ENCODE results near the gene CDCA7L.
"Not testable (repeated sequence)": the region's sequence is repeated elsewhere in the genome, so short reads cannot be mapped to it uniquely, and the experiment has no call there.

The CDCA7L gene

DNA sequence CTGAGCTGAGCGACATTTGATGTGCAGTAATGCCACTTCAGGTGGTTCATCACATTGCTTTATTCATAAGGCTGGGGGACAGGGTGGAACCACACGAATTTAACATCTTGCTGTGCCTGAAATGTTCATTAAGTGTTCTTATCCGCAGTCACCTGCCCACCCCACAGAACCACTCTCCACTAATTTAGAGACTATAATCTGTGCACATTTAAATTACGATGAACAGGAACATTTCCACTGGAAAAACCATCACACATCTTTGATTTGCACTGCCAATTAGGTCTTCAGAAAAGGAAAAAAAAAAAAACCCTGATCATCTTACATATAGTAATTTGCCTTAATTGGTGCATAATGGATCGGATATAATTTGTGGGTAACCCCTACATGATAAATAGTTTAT, 2.3 kb downstream of the CDCA7L start:
- DNase-seq (ENCODE audit: low read depth): no peak

DNA sequence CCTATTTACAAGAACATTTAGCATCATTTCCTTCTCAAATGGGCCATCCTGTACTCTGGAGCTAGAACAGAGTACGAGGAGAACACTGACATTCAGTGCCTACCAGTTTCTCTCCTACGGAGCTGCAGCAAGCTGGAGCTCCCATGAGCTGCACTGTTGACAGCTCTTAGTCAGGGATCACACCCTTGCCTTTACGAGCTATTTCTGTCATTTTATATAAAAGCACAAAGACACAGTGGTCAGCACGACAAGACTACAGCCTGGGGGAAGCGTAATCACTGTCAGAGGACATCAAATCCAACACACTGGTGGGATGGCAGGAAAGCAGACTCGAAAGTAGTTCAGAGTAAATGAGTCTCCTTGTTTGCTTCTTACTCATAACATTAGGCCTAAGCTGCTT, 2.7 kb downstream of the CDCA7L start:
- DNase-seq (ENCODE audit: low read depth): no peak

DNA sequence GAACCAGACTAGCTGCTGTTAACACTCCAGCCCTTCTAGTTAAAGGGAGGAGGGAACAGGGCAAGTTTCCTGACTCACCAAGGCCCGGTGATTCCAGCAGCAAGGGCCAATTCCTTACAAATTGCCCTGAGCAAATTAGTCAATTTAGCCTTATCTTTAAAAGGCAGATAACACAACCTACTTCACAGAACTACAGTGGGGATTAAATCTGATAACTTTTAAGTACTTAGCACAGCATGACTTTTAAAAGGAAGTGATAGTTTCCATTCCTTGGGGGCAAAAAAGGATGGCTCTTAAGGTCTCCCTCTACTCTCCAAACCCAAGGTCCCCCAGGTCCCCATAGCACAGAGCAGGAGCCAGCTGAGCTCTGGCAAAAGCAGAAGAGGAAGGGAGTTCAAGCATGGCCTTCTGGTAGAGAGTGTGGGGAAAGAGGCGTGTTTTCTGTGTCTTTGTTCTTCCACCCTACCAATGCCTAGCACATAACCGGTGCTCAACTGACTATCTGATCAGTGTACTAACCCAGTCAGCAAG, 4.0 kb downstream of the CDCA7L start:
- DNase-seq (ENCODE audit: low read depth): no peak

DNA sequence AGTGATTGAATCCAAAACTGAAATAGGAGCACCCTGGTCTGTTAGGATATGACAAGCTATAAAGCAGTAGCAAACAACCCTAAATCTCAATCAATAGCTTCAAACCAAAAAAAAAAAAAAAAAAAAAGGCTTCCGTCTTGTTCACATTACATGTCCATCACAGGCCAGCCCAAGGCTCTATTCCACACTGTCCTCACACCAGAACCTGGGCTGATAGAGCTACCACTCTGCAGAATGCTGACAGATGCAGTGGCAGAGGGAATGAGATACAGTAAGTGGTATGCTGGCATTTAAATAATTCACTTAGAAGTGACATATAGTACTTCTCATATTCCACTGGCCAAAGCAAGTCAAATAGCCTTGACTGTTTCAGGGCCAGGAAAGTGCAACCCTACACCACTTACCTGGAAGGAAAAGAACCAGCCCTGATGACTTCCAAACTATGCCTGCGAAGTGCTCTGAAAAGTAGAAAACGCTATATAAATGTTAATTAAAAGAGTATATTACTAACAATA, 5.8 kb downstream of the CDCA7L start:
- DNase-seq (ENCODE audit: low read depth): no peak

DNA sequence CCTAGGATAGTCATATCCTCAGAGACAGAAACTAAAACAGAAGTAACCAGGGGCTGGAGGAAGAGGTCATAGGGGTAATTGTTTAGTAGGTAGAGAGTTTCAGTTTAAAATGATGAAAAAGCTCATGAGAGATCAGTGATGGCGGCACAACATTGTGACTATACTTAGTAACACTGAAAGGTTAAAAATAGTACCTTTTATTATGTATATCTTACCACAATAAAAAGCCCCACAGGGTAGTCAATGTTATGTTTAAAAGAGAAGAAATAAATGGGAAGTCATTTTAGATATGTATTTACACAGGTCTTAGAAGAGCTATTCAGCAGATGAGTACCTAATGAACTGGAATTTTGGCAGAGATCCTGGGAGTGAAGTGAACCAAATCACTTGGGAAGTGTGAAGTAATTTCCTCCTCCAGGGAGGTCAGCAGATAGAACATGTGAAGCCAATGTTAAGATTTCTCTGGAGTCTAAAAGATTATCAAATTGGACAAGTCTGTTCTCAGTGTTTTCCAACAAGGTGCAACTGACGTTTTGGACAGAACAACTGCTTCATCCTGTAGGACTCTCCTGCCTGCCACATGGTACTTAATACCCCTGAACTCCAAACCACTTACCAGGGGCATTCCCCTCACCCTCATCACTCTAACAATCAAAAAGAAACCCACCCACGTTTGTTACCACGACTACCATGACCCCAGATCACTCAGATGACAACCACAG, 6.4 kb downstream of the CDCA7L start:
- DNase-seq (ENCODE audit: low read depth): no peak

DNA sequence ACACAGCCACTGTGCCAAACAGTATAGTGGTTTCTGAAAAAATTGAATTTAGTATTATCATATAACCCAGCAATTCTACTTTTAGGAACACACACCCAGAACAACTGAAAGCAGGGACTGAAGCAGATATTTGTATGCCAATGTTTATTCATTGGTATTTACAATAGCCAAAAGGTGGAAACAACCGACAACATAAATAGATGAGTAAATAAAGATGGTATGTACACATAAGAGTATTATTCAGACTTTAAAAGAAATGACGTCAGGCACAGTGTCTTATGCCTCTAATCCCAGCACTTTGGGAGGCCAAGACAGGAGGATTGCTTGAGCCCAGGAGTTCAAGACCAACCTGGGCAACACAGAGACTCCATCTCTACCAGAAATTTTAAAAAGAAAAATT, 7.2 kb downstream of the CDCA7L start:
- DNase-seq (ENCODE audit: low read depth): no peak

DNA sequence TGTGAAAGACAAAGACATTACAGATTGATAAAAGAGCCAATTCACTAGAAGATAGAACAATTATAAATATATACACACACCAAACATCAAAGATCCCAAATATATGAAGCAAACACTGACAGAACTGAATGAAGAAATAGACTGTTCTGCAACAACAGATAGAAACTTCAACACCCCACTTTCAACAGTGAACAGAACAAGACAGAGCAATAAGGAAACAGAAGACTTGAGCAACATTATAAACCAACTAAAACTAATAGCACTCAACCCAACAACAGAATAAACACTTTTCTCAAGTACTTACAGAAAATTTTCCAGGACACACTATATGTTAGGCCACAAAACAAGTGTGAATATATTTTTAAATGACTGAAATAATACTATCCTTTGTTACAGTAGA, 10.9 kb downstream of the CDCA7L start:
- no peak for DNase-seq (ENCODE audit: low read depth)

DNA sequence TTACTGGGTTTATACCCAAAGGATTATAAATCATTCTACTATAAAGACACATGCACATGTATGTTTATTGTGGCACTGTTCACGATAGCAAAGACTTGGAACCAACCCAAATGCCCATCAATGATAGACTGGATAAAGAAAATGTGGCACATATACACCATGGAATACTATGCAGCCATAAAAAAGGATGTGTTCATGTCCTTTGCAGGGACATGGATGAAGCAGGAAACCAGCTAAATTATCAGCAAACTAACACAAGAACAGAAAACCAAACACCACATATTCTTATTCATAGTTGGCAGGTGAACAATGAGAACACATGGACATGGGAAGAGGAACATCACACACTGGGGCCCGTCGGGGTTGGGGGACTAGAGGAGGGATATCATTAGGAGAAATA, 12.4 kb downstream of the CDCA7L start:
- not testable (repeated sequence) for DNase-seq (ENCODE audit: low read depth)

DNA sequence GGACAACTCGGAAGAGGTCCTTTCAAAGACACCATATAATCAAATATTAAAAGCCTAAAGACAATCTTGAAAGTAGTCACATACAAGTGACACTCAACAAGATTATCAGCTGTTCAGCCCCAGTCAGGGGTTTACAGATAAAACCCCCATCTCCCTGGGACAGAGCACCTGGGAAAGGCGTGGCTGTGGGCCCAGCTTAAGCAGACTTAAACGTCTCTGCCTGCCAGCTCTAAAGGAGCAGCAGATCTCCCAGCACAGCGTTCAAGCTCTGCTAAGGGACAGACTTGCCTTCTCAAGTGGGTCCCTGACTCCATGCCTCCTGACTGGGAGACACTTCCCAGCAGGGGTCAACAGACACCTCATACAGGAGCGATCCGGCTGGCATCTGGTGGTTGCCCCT, 18.0 kb downstream of the CDCA7L start:
- no peak for DNase-seq (ENCODE audit: low read depth)

DNA sequence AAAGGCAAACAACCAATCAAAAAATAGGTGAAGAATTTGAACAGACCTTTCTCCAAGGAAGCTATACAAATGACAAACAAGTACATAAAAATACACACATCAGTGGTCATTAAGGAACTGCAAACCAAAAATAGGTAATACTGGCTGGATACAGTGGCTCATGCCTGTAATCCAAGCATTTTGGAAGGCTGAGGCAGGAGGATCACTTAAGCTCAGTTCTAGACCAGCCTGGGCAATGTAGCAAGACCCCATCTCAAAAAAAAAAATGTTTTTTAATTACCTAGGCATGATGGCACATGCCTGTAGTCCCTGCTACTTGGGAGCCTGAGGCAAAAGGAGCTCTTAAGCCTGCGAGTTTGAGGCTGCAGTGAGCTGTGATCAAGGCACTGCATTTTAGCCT, 19.3 kb downstream of the CDCA7L start:
- DNase-seq (ENCODE audit: low read depth): no peak

DNA sequence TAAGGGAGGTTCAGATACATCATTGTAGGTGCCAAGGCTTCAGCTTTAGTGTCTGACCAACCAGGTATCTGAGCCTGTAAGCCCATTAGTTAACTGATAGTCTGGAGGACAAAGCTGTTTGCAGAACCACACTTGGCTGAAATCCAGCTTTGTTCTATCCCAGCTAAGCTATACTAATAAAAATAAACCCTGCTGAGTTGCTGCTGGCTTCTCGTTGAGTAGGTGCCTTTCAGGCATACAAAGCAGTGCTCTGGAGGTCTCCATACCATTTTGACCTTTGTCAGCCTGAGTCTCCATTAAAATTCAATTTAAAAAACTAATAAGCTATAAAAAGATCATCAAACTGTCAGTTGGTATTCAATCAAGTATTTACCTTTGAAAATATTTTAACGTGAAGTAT, 22.0 kb downstream of the CDCA7L start:
- DNase-seq (ENCODE audit: low read depth): no peak

DNA sequence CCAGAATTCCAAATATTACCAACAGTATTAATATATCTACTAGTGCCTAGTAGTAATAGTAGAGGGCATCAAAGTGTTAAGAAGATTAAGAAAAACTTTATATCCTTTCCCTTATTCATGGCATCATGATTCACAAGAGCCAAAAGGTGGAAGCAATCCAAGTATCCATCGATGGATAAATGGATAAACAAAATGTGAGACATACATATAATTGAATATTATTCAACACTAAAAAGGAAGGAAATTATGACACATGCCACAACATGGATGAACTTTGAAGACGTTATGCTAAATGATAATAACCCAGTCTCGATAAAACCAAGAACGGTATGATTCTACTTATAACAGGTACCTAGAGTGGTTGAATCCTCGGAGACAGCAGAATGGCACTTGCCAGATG, 23.1 kb downstream of the CDCA7L start:
- no peak for DNase-seq (ENCODE audit: low read depth)

DNA sequence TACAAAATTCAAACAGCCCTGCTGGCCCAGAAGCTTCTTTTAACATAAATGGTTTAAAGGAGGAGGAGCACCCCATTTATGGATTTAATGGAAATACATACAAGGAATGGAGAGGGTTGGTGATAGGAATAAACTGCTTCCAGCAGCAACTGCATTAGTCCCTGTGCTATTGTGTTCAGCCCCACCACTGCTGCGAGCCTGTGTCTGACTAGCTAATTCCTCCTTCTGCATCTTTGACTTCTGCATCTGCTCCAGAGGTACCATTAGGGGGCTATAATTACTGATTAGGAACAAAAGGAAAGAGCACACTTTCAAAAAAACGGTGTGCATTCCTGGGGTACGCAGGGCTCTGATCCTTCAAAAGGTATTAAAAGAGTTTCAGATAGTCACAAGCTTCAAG, 24.8 kb downstream of the CDCA7L start:
- DNase-seq (ENCODE audit: low read depth): no peak

DNA sequence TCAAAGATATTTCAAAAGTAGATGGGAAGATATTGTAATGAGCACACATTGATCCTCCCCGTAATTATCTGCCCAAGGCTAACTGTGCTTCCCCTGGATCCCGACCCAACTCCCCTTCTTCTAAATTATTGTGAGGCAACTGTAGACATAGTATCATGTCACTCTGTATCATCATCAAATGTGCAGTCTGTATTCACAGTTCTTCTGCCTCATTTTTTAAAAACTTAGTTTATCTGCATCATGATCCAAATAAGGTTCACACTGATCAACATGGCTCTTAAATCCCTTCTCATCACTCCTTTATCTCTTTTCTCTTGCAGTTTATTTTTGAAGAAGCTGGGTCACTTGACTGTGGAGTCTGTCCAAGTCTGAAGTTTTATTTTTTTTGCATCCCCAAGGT, 27.5 kb downstream of the CDCA7L start:
- DNase-seq (ENCODE audit: low read depth): no peak

DNA sequence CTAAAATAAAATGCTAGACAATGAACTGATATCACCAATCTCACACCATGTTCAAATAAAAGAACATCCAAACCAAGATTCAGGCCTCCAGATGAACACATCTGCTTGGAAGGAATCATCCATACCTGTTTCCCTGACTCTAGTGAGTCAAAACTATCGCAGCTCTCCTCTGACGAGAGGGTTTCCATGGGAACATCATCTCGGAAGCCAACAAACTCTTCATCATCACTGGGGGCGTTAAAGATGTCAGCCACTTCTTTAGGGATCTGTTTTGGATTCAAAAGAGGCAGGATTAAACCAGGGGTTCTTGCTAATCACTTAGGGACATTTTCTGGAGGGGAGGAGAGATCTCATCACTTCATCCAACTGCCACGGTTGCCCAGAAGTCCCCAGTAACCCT, 29.1 kb downstream of the CDCA7L start:
- DNase-seq (ENCODE audit: low read depth): no peak

DNA sequence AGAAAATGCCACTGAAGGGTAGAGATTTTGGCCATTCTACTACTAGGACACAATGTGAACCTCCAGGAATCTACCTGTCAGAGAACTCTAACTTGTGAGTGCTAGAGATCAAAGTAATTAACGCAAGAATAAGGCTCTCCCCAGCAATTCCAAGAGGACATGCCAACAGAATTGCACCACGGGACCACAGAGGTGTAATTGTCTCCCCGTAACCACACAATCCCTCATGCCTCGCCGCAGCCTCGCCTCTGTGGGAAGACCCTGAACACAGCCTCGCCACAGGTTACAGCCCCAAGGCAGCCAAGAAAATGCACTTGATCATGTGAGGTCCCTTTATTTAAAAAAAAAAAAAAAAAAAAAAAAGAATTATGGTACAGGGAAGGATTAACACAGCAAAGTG, 29.5 kb downstream of the CDCA7L start:
- DNase-seq (ENCODE audit: low read depth): no peak

DNA sequence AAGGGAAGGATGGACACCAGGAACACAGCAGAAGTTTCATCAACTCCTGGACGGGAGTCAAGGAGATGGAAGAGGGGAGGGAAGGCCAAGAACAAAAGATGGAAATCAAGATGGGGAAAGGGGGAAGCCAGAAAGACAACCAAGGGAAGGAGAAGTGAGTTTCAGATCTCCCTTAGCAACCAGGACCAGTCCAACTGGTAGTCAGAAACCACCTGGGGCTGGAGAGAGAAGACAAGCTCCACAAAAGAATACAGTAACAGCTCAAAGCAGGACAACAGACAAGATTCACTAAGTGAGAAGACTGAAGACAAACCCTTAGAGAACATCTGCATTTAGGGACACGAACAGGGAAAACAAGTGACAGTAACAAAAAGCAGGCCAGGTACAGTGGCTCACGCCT, 30.6 kb downstream of the CDCA7L start:
- no peak for DNase-seq (ENCODE audit: low read depth)

DNA sequence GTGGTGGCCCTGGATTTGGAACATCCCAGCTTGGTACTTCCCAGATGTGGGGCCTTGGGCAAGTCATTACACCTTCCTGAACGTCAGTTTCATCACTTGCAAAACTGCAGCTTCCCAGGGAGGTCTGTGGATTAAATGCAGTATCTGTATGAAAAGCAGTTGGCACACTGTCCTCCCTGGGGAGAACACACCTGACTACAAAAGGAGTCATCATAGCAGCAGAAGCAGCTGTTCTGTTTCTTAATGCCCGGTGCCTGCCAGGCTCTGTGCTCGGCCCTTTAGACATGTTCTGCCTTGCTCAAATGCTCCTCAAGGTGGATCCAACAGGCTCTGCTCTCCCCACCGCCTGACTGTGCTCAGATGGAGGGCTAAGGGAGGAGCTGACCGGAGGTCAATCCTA, 31.0 kb downstream of the CDCA7L start:
- no peak for DNase-seq (ENCODE audit: low read depth)

DNA sequence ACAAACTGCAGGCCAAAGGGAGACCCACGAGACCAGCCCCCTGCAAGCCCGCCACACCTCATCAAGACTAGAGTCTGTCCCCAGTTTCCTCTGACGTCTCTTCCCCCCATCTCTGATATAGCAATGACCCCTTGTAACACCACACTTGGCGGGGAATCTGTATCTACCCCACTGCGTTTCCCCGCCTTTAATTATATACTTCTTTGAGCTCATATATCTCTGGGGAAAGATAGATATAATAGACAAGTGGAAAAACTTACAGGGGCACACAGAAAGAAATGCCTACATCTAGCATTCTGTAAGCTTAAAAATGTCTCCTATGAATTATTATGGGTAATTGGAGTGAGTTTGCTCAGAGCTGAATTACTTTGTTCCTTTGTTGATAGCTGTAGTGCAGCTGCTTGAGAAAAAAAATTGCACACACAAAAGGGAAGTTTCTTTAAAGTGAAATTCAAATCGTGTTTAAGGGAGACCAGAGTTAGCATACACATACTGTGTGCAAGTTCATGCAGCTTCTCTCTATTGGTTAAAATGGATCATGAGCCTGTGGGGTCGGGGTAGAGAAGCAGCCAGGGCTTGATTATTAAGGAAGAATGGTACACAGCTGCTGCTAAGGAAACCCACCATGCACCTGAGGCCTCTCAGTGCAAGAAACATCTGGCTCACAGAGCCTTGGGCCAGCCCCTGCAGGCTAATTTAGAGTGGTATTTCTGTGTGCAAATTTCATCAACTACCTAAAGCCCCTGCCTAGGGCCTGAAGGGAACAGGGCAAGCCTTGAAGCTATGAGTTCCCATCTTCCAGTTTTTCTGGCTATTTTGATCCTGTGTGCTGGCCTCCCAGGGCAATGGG, 32.5 kb downstream of the CDCA7L start:
- no peak for DNase-seq (ENCODE audit: low read depth)

DNA sequence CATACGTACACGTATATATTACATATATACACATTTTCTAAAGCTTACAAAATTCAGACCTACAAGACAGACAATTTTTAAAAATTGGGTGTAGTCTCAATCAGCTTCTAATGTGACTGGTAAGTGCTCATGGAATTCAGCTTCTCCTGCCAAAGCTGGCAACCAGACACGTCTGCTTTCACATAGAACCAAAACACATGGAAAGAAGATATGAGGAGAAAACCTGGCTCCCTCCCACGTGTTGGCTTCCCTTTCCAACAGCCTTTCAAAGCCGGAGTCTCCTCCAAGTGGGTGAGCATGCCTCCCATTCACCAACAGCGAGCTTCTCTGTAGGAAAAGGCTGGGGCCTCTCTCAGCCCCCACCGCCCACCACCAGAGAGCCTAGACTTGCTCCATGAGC, 33.4 kb downstream of the CDCA7L start:
- DNase-seq (ENCODE audit: low read depth): no peak

DNA sequence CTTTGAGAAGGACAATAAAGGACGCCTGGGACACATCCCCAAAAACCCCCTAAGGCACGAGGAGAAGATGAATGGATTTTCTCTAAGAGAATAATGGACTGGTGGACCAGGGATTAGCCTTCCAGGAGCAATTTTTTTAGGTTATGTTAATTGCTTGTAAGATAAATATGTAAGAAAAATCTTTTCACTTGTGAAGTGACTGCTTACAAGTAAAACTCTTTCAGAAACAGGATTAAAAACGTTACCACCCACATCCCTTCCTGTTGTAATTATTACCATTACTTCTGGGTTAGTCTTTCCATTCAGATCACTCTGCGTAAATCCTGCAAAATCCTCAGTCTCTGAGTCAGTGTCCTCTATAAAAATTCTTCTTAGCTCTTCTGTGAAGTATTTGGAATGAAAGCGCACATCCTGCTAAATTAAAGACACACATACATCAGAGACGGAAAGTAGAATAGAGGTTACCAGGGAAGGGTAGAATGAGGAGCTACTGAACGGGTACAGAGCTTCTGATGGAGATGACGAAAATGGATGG, 34.3 kb downstream of the CDCA7L start:
- DNase-seq (ENCODE audit: low read depth): no peak

DNA sequence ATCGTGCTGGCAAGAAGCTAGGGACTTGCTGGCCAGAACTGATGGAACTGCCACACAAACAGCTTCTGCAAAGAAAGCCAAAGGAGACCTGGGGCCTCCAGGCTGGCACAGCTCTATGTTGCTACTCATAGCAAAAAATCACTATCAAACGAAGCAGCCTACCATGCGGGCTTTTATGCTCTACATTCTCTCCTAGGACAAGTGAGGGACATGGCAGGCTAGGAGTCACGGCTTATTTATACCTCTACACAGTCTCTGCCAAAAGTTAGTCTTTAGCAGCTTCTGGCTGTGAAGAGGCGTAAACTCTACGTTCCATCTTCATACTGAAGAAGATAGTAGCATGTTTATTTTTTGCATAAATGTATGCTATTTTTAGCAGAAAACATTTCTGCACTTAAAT, 35.4 kb downstream of the CDCA7L start:
- DNase-seq (ENCODE audit: low read depth): no peak

DNA sequence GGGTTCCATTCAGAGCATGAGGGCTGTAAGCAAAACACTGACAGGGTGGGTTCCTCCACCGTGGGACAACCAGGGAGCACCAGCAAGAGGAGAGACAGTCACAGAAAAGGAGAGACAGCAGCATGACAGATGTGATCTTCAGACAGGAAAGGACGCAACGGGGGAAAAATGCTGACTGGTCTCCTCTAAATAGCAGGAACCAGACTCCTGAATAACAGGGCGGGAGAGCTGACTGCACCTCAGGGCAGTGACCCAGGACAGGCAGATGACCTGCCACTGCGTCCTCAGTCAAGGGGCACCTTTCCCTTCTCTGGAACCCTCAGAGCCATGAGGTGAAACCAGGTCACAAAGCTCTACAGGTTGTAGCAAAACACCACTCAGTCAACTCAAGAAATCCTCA, 37.0 kb downstream of the CDCA7L start:
- no peak for DNase-seq (ENCODE audit: low read depth)
